HepG2 (cell line): Measurements from ENCODE around the gene SATB2. TPM values are rescaled to one million over a fixed set of nuclear protein-coding genes. Genes with fewer than 3 reads are reported as not detected.

Experiments
- ATAC-seq: fragments of 200-7000 bp; cut with Tn5 transposase; 3 replicates; pipeline ENCODE4 v1.9.1; 2020; ENCODE audit warnings: mild to moderate bottlenecking, moderate library complexity
- BruUV-seq: library from RNA; stranded (reverse); fragments of 400-500 nt; replicated peaks from 2 replicates; lab custom pipeline; 2021; lab: Mats Ljungman, UMichigan
- CTCF ChIA-PET: fragments of 300-600 bp; formaldehyde crosslinking; extraction: SDS; loops from one replicate; lab custom pipeline; 2021; ENCODE audit warnings: low total read pairs, inconsistent platforms, low intra/inter-chr PET ratio; lab: Yijun Ruan, JAX
- POLR2A ChIA-PET: fragments of 350-600 bp; sonication (Branson Sonifier 250); formaldehyde crosslinking; loops from one replicate; lab custom pipeline; 2020; ENCODE audit warnings: antibody characterized with exemption, inconsistent platforms; lab: Yijun Ruan, JAX
- DNase-seq: peaks from one replicate; pipeline ENCODE4 v3.0.0-alpha.2; 2015; ENCODE audit warnings: low spot score
- FAIRE-seq: peaks from 3 replicates; lab custom pipeline; 2011; peaks lifted over from hg19 to GRCh38; lab: Jason Lieb, UNC
- H2AFZ ChIP-seq: one replicate; pipeline ENCODE4 v1.6.1; 2011; ENCODE audit warnings: low read length, inconsistent platforms
- H3K27ac ChIP-seq: fragments of 300-600 bp; 3 replicates; pipeline ENCODE4 v1.8.0; 2011; ENCODE audit warnings: mixed run types, mild to moderate bottlenecking, mixed read lengths, low read length, inconsistent platforms; ENCODE audit not compliant: insufficient read depth; ENCODE audit errors: extremely low read length
- H3K27me3 ChIP-seq, 2 experiments: fragments of 200-600 bp in 1 of 2; 2 replicates in 1 of 2; 3 replicates in 1 of 2; pipeline versions ENCODE4 v1.6.0 to v1.8.0; 2011; ENCODE audit warnings: low read length in 2 of 2, mild to moderate bottlenecking in 2 of 2, moderate library complexity in 2 of 2, inconsistent platforms in 1 of 2; ENCODE audit not compliant: insufficient read depth in 2 of 2, control insufficient read depth in 1 of 2
- H3K36me3 ChIP-seq, 2 experiments: fragments of 200-600 bp in 1 of 2; replicated peaks in 1 of 2; 2 replicates in 1 of 2; 3 replicates in 1 of 2; pipeline versions ENCODE4 v1.5.1 to v1.8.0; 2011; ENCODE audit warnings: low read length in 2 of 2, inconsistent platforms in 1 of 2; ENCODE audit not compliant: insufficient read depth in 2 of 2, control insufficient read depth in 1 of 2
- H3K4me1 ChIP-seq: 2 replicates; pipeline ENCODE4 v1.5.1; 2012; ENCODE audit warnings: low read length, inconsistent platforms; ENCODE audit not compliant: insufficient read depth
- H3K4me2 ChIP-seq: 2 replicates; pipeline ENCODE4 v1.6.0; 2011; ENCODE audit warnings: low read depth, low read length, inconsistent platforms
- H3K4me3 ChIP-seq, 3 experiments: fragments of 200-600 bp in 1 of 3; sonication (generic), shearing (Covaris generic) in 1 of 3; replicated peaks in 1 of 3; 2 replicates each; pipeline ENCODE4 v1.5.1; 2011 to 2016; ENCODE audit warnings: low read length in 3 of 3, inconsistent platforms in 2 of 3, low read depth in 2 of 3, mild to moderate bottlenecking in 2 of 3, control low read depth in 1 of 3, mixed read lengths in 1 of 3; ENCODE audit not compliant: insufficient read depth in 1 of 3
- H3K79me2 ChIP-seq: one replicate; pipeline ENCODE4 v1.6.1; 2011; ENCODE audit warnings: low read length, inconsistent platforms; ENCODE audit not compliant: insufficient read depth
- H3K9ac ChIP-seq: 2 replicates; pipeline ENCODE4 v1.6.0; 2011; ENCODE audit warnings: mild to moderate bottlenecking, low read depth, low read length, inconsistent platforms; ENCODE audit not compliant: insufficient read depth
- H3K9me3 ChIP-seq: 2 replicates; pipeline ENCODE4 v1.5.1; 2012; ENCODE audit warnings: mild to moderate bottlenecking, low read length
- H4K20me1 ChIP-seq: 2 replicates; pipeline ENCODE4 v1.6.0; 2011; ENCODE audit warnings: inconsistent platforms, mild to moderate bottlenecking, low read length, moderate library complexity; ENCODE audit not compliant: insufficient read depth
- MAFF ChIP-seq: IDR thresholded peaks from 2 replicates; pipeline ENCODE4 v1.6.1; 2011; ENCODE audit warnings: low read depth, low read length, improper control_type of control experiment
- POLR2A ChIP-seq, 2 experiments: IDR thresholded peaks; 2 replicates each; pipeline ENCODE4 v1.6.1; 2011; ENCODE audit warnings: low read depth in 2 of 2, low read length in 2 of 2, mild to moderate bottlenecking in 1 of 2, moderate library complexity in 1 of 2; ENCODE audit not compliant: insufficient read depth in 1 of 2
- TAF15 ChIP-seq: fragments of 200-400 bp; formaldehyde crosslinking; IDR thresholded peaks from one replicate; pipeline ENCODE4 v1.6.1; 2018; ENCODE audit warnings: mild to moderate bottlenecking, low read depth, low read length; ENCODE audit not compliant: poor library complexity, severe bottlenecking
- ZMYM3 ChIP-seq: sonication (generic); formaldehyde crosslinking; IDR thresholded peaks from 2 replicates; pipeline ENCODE4 v1.5.1; 2020; ENCODE audit warnings: mild to moderate bottlenecking, missing genetic modification reagents
- ZNF121 ChIP-seq: sonication (generic); formaldehyde crosslinking; IDR thresholded peaks from 2 replicates; pipeline ENCODE4 v1.5.0; 2020; ENCODE audit warnings: mild to moderate bottlenecking, missing genetic modification reagents
- ZNF558 ChIP-seq: sonication (generic); formaldehyde crosslinking; IDR thresholded peaks from 2 replicates; pipeline ENCODE4 v1.9.0; 2022; ENCODE audit warnings: mild to moderate bottlenecking, missing genetic modification reagents, borderline replicate concordance
- ZNF704 ChIP-seq: sonication (generic); formaldehyde crosslinking; IDR thresholded peaks from 2 replicates; pipeline ENCODE4 v1.8.1; 2023; ENCODE audit warnings: mild to moderate bottlenecking, inconsistent platforms, moderate library complexity, missing genetic modification reagents, borderline replicate concordance
- ZNF720 ChIP-seq: sonication (generic); formaldehyde crosslinking; IDR thresholded peaks from 2 replicates; pipeline ENCODE4 v1.4.0; 2020; ENCODE audit warnings: missing genetic modification reagents
- ZSCAN22 ChIP-seq: sonication (generic); formaldehyde crosslinking; IDR thresholded peaks from 2 replicates; pipeline ENCODE4 v1.4.0; 2020; ENCODE audit warnings: mild to moderate bottlenecking, missing genetic modification reagents
- WGBS: methylation state at CpG from one replicate; pipeline ENCODE4 v1.1.6; 2017; ENCODE audit warnings: low lambda C conversion rate; 5-methylcytosine and 5-hydroxymethylcytosine counted together
- in situ Hi-C: cut with HindIII; loops from 2 replicates; pipeline ENCODE4 v1.10.0; 2017; ENCODE audit warnings: low pct_unique_long_range_greater_than_20kb; ENCODE audit not compliant: extremely low pct_ligation_motif_present
- intact Hi-C: fragments of 100-400 bp; cut with micrococcal nuclease; formaldehyde crosslinking; loops from one replicate; pipeline ENCODE4 v1.10.0; 2022; ENCODE audit not compliant: unreplicated experiment
- polyA plus RNA-seq, 8 experiments: library from polyadenylated mRNA; depleted of rRNA in 3 of 8; stranded (reverse) in 7 of 8; unstranded in 1 of 8; fragments of >200 nt; fragmentation: Illumina TruSeq in 4 of 8; extraction: Trizol in 4 of 8; gene quantifications; 2 replicates each; pipeline versions ENCODE4 v1.2.1 to v1.2.3, GENCODE V29; 2011 to 2016; ENCODE audit warnings: low read depth in 4 of 8, missing spikeins in 1 of 8, mixed read lengths in 1 of 8; ENCODE audit not compliant: insufficient read depth in 1 of 8
- total RNA-seq, 5 experiments: library from RNA; depleted of rRNA; stranded (reverse); fragments of >200 nt; fragmentation: Illumina TruSeq; extraction: Trizol; gene quantifications; 2 replicates each; pipeline ENCODE4 v1.2.3, GENCODE V29; 2016; ENCODE audit warnings: low read depth in 1 of 5

The SATB2 gene
- total and polyA plus RNA-seq, 2 of the 13 experiments (the other 11 are each of a cell fraction or from before 2014, with no cell fraction given) = 2.5 to 5.5 TPM

- peaks cover 3% of the 10 kb centered on the region; the same call in 1 of the 2 replicates for H4K20me1 ChIP-seq
- H3K4me3 ChIP-seq = no peak overlapping the region
- H3K27me3 ChIP-seq = peaks cover 28 to 98% of the 10 kb centered on the region in 2 experiments
- in situ Hi-C loops = no loop called here
- ChIA-PET CTCF (no interaction called here), POLR2A (no interaction called here)
- no peak overlapping the region for H3K27ac ChIP-seq
- no TSS peak for BruUV-seq
- no peaks in the 10 kb centered on the region for H3K9me3 ChIP-seq
- H3K4me2 ChIP-seq = no peak overlapping the region
- ATAC-seq (no peak), DNase-seq (no peak), FAIRE-seq (no peak)
- 24% methylated on average over 6 of the region's 6 CpGs for WGBS
- intact Hi-C loops = no loop called here
- TF ChIP-seq ZNF720 (CRISPR knock-in tag) = no peak
- TF ChIP-seq ZSCAN22 (CRISPR knock-in tag) = no peak
- no peak for TF ChIP-seq MAFF
- TF ChIP-seq ZNF558 = no peak
- no peak for TF ChIP-seq ZNF704
- TF ChIP-seq TAF15 = no peak
- no peak for TF ChIP-seq POLR2A (IDR thresholded peaks at IDR 0.05; ENCODE audit: insufficient read depth in 1 of 2, low read depth in 2 of 2, low read length in 2 of 2)
- TF ChIP-seq ZMYM3 (CRISPR knock-in tag) = no peak
- TF ChIP-seq ZNF121 (CRISPR knock-in tag) = no peak
- no peaks in the 10 kb centered on the region for H3K36me3 ChIP-seq
- H3K9ac ChIP-seq = no peak overlapping the region
- H3K4me1 ChIP-seq = peaks cover 24% of the 10 kb centered on the region
- H3K79me2 ChIP-seq = no peaks in the 10 kb centered on the region
- no peak overlapping the region for H2AFZ ChIP-seq
Measured at GRCh38 chr2:199466692-199467065, 8.9 kb upstream of the SATB2 start.
